ENCODE results near the gene GMCL2.
A peak's percentile ranks its signal among the peaks of the same experiment; 100 is the strongest.

Gene GMCL2

DNA sequence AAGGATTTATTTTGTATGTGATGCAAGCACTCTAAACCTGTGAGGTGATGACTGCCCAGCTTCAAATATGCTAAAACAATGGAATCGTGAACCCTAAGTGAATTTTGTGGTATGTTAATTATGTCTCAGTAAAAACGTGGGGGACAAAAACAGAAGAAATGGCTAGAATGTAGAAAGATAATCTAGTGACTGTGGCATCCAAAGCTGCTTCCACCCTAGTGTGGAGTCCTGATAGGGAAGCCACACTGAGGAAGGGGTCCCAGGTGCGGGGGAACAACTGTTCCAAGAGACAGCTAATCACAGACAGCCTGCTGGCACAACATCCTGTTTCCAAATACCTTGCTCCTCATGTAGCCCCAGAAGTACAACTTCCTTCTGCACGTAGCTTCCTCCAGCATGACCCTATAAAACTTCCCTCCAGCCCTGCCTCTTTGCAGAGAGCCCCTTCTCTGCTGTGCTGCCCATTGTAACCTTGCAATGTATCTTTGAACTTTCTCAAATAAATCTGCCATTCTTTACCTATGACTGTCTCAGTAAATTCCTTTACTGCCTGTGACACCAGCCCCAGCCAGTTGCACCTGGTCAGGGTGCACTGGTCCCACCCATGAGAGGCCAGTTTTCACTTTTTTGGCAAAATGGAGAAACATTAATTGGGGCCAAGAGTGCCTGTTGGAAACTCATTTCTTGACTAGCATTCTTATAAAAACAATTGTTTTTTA lies 4.9 kb downstream of the GMCL2 start:
- DNase-seq, result no peak

DNA sequence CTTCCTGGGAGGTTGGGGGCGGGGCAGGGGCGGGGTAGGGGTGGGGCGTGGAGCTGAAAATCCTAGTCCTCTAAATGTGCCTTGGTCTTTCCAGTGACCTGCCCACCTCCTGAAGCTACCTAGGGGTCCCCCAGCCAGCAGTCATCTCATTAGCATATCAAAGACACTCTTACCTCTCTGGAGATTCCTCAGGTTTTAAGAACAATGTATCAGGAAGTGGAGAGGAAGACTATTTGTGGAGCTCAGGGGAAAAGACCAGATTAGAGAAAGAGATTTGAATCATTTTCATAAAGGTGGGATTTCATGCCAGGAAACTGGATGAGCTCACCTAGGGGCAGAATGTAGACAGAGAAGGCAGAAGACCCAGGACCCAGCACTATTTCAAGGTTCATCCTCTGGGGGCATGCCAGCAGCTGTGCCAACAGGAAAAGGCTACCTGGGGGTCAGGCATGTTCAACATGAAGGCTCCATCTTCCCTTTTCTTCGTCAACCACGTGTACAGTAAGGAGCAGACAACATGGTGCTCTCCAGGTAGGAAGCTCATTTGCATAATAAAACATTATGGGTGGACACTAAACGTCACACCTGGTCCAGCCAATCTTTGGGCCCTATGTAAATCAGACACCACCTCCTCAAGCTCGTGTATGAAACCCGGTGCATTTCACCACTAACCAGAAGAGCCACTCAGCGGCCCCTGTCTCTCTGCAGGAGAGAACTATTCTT lies 6.9 kb downstream of the GMCL2 start:
- no peak for DNase-seq

DNA sequence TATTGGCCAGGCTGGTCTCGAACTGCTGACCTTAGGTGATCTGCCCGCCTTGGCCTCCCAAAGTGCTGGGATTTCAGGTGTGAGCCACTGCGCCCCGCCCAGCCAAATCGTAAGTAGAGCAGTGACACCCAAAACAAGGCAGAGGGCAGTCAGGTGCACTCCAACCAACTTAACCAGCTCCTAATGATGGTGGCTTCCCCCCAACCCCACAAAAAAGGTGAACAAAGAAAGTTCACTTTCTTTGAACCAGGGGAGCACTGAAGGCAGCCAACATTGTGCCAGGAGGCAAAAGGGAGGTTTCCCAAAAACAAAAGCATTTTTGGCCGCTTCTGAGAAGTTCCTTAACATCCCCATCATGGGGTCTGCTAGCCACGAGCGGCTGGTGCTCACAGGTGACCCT lies 9.6 kb downstream of the GMCL2 start:
- no peak for DNase-seq

DNA sequence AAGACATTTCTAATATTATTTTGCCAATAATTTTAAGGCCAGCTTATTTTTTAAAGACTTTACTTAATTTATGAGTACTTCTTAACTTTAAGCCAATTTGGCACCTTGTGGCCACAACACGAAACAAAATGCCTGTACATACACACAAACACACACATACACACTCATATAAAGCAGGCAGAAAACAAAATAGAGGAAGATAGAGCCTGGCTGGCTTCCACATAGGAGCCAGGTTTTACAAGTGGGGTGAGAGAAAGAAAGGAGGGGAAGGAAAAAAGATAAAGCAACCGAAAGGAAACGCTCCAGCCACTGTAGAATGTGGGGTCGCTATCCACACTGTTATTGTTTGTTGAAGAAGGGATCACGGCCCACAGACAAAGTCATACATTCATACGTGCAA lies 10.4 kb downstream of the GMCL2 start:
- DNase-seq, result no peak

DNA sequence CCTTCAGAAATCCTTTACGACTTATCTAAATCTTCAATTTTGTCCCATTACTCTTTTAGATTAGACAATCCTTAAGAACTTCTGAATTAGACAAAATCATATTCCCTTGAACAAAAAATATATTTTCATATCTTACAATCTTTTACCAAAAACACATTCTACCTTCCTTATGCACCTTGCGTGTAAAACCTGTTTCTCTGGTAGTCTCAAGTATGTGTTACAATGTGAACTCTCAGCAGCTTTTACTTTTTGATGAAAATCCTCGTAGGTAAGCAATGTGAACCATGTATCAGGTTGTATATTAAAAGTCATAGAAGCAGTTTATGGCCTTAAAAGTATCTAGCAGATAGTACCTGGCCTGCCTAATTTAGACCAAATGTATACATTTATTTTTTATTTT lies 12.7 kb downstream of the GMCL2 start:
- no peak for DNase-seq

DNA sequence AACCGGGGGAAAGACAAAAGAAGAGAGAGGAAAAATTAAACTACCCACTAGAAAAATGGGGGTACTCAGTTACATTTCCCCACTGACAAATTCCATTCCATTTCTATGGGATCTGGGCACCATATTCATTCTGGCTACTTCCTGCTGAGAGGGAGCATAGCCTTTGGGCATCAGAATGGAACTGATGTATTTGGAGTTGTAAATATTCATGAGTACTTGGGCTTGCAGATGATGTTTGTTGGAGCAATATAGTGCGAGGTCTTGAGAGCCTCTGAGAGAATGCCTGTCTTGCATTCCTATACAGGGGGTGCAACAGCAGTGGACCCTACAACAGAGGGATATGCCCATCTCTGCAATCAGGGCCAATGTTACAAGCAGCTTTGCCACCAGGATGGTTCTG lies 16.7 kb downstream of the GMCL2 start:
- no peak for DNase-seq

DNA sequence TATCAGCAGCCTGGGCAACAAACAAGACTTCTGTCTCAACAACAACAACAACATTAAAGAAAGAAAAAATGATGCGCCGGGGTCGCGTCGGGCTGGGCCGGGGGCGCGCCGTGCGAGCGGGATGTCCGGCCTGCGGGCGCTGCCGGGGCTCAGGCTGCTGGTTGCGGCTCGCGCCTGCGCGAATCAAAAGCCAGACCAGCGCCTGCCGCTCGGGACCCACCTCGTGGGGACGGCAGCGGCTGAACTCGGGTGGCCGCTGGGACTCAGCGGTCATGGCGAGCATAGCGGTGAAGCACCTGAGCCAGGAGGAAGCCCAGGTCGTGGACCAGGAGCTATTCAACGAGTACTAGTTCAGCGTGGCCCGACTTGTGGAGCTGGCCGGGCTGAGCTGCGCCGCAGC lies 21.6 kb downstream of the GMCL2 start:
- DNase-seq, result peak; percentile 38

DNA sequence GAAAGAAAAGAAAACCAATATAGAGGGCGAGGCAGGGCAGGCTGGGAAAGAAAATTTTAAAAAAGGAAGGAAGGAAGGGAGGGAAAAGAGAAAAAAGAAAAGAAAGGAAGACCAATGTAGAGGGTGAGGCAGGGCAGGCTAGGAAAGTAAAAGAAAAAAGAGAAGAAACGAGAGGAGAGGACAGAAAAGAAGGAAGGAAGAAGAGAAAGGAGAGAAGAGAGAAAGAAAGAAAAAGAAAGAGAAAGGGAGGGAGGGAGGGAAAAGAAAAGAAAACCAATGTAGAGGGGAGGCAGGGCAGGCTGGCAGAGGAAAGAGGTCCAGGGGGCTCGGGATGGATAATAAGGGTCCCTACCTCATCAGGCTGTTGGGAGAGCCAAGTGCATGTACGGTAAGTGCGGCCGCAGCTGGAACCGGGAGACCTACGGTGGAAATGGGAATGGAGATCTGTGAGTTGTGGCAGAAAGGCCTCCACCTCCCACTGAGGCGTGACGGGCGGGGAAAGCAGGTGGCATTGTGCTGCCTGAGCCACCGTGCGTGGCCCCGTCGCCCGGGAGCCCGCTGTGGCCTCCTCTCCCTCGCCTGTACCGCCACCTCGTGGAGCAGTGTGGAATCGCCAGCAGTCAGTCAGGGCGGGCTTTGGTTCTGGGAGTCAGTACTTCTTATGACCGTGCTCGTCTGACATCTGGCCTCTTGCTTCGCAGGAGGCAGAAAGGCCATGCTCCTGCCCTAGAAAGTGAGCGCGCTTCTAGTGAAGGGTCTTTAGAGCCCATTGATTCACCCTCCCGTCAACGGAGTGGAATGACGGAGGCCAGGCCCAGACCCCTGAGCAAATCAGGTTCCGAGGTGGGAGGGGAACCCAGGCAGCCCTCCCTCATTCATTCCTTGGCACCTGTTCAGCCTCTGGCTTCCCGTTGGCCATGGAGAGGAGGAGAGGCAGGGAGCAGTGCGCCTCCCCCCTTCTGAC lies 23.1 kb downstream of the GMCL2 start:
- peak; percentile 82 for DNase-seq

DNA sequence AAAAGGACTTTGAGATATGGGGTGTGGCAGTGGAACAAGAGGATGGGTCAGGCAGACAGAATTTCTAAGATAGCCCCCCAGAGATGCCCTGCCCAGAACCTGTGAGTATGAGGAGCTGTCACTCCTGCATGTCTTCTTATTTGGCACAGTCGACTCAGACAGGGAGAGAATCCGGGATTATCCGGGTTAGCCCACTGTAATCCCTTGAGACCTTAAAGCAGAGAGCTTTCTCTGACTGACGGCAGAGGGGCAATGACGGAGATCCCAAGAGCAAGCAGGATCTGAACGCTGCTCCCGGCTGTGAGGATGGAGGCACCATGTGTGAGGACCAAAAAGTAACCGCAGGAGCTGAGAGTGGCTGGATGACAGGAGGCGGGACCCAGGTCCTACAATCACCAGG lies 24.7 kb downstream of the GMCL2 start:
- DNase-seq, result no peak

DNA sequence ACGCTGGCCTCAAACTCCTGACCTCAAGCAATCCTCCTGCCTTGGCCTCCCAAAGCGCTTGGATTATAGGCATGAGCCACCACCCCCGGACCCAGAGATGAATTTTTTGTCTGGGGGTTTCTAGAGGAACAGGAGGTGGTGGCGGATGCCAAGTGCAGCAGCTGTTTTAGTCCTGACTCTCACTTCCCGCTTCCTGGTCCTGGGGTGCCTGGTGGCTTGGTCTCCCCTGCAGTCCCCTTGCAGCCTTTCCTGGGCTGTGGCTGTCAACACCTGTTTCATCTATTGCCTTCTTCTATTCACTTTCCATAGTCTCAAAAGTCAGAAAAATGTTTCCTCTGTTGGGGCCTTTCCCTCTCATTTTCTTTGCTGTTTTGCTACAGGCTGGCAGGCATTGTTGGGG lies 27.0 kb downstream of the GMCL2 start:
- no peak for DNase-seq

DNA sequence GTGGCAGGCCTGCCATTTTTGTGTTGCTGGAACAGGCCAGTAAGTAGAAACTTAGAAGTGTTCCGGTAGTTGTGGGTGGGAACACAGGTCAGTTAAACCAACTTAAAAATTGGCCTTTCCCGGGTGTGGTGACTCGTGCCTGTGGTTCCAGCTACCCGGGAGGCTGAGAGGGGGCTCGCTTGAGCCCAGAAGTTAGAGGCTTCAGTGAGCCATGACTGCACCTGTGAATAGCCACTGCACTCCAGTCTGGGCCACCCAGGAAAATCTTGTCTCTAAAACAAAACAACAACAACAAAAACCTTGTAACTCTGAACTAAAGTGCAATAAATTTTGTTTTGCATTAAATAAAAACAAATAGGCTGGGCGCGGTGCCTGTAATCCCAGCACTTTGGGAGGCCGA lies 32.1 kb downstream of the GMCL2 start:
- no peak for DNase-seq

DNA sequence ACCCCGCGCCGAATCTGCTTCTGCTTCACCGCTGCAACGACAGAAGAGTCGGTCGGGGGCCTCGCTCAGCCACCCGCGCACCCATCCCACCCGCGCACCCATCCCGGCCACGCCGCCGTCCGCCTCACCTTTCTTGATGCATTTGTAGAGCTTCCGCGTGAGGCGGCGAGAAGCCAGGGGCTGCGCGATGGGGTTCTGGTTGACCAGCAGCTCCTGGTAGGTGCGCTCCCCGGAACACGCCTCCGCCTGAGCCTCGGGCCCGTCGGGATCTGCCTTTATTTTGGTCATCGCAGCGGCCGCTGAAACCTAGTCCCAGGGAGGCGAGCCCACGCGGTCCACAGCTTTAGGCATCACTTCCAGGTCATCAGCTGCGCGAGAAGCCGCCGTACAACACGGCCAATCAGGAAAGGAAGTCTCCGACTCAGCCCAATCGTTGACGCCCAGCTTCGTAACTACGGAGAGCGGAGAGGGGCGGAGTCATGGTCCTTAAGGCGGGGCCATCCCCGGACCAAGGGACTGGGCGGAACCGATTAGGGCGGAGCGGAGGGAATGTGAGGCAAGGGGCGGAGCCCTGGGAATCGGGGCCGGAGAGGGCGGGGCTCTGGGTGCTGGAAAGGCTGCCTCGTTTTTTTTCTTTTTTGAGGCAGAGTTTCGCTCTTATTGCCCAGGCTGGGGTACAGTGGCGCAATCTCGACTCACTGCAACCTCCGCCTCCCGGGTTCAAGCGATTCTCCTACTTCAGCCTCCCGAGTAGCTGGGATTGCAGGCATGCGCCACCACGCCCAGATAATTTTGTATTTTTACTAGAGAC lies 33.4 kb downstream of the GMCL2 start, which contains the start of gene NHP2:
Gene NHP2, minus strand, starts transcription at position 356 of the 811 bp plus-strand sequence. Its CDS starts 68 bp downstream, at position 288.
- peak; percentile 90 for DNase-seq

DNA sequence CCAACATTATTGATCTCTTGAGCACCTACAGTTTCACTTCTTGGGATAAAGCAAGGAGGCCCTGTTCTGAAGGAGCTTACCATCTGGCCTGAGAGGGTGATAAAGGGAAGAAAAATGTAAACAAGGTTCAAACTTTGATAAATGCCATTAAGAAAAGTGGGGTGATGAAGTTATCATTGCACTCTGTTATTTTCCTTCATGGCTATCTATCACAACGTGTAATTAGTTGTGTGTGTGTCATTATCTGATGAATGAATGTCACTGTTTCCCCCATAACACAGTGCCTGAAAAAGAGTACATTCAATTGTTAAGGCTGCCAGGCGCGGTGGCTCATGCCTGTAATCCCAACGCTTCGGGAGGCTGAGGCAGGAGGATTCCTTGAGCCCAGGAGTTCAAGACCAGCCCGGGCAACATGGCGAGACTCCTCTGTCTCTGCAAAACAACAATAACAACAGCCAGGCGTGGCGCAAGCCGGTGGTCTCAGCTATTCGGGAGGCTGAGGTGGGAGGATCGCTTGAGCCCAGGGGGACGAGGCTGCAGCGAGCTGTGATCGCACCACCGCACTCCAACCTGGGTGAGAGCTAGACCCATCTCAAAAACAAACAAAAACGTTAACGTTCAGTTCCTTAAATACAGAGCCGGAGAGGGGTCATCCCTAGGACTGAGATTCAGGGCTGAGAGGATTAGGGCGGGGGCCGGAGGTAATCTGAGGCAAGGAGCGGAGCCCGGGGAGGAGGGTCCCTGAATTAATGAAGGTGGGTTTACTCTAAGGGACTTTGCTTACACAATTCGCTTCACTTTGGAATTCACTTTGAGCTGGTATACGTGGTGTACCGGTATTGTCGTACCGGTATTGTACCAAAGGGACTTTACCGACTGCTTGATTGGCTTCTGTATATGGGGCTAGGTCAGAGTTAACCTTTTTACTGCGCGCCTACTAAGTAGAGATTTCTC lies 34.4 kb downstream of the GMCL2 start:
- no peak for DNase-seq

DNA sequence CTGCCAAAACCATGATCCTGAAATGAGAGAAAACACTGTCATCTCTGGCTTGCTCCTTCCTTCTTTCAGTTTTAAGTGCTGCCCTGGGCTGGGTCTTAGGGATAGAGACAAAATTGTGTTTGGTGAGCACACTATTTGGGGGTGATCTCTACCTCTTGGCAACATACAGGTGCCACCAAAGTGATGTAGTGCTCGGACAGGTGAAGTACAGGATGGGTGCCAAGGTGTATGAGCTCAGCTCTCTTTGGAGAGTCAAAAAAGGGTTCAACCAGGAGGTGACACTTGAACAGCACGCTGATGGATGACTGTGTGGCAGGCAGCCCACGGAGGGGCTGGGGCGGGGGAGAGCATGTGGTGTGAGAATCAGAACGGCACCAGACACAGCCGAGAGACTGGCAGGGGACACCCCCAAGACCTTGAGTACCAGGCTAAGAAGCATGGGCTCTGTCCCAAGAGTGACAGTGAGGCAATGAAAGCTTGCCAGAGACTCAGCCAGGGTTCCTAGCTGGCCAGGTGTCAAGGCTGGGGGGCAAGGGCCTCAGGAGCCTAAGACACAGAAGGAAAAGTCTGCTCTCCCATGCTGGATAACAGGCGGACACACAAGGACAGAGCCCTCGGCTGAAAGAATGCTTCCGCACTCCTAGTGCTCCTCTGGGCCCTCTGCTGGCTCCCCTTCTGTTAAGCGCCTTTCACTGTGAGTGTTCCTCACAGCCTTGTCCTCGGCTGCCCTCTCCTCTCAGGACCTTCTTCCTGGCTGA lies 36.0 kb downstream of the GMCL2 start:
- no peak for DNase-seq

DNA sequence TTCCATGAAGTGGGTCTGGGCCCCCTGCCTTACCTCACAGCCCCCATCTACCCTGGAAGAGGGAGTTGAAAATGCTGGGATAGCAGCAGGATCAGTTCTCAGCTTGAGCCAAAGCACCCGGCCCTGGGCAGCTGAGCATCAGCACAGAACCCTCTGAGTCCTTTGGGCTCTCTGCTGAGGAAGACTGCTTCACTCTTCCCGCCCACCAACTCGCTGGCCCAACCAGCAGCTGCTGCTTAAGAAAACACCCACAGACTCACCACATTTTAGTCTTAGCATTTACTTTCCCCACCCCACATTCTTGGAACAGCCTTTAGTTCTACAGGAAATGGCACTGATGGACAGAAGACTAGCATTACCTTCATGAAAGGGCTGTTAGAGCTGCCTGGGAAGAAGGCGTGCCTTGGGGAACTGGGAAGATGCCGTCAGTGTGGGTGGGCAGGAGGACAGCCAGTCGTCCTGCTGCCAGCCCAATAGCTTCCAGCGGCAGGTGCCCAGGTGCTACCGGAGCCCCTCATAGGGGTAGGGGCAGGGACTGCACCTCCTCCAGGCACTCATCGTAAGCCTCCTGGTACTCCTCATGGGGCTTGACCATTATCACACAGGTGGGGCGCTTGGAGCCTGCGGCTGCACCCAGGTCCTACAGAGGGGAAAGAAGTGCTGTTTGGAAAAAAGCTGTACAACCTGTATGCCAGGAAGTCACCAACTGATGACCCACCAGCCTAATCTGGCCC lies 37.8 kb downstream of the GMCL2 start:
- no peak for DNase-seq

DNA sequence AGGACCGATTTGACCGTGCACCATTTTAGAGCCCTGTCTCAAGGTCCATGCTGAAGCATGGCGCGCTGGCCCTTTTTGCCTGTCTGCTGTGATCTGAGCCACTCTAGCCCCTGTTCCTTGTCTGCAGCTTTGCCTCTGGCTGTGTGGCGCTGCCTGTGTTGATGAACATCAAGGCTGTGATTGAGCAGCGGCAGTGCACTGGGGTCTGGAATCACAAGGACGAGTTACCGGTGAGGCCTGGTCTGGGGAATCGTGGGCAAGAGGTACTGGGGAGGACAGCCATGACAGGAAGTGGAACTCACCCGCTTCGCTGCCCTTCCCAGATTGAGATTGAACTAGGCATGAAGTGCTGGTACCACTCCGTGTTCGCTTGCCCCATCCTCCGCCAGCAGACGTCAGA lies 39.8 kb downstream of the GMCL2 start:
- DNase-seq, result no peak

DNA sequence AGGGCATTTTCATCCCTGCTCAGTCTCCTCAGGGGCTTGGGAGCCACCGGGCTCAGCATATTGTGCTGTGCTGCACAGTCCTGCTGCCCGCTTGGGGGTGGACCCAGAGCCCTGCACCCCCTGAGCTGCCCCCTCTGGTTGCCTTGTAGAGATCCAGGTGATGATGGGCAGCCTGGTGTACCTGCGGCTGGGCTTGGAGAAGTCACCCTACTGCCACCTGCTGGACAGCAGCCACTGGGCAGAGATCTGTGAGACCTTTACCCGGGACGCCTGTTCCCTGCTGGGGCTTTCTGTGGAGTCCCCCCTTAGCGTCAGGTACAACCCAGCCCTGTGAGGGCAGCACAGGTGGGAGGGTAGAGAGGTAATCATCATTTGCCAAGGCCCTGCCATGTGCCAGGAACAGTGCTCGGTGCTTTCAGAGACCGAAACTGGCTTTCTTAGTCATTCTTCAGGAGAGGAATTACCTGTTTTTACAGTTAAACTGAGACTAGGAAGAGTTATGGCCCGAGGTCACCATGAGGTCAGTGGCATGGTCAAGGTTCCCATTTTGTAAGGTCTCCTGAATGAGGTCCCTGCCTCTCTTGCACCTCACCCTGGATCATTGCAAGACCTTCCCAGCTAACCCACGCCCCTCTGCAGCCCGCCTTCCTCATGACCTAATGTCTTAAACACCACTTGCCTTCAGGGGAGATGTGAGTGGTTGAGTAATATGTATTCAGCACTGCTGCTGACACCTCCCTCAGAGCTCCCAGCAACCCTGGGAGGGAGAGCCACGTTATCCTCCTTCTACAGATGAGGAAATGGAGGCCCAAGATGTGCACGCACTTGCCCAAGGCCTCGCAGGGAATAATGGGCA lies 41.0 kb downstream of the GMCL2 start:
- DNase-seq, result peak; percentile 47

DNA sequence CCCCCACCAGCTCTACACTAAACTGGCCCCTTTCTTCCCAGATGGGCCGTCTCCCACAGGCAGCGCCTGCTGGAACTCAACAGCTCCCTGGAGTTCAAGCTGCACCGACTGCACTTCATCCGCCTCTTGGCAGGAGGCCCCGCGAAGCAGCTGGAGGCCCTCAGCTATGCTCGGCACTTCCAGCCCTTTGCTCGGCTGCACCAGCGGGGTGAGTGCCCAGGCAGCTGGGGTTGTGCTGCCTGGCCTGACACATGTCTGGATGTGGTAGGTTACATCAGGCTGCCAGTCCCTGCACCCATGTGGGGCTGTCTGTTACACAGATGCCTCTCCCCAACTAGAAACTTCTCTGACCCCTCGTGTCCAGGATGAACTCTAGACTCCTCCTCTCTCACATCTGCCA lies 43.3 kb downstream of the GMCL2 start:
- no peak for DNase-seq

All from right kidney (tissue), 1 donor.